GM19025 (cell line): ENCODE results near the gene VSNL1.
A peak's percentile ranks its signal among the peaks of the same experiment; 100 is the strongest.

Experiments used
- ATAC-seq: cut with Tn5 transposase; IDR thresholded peaks from one replicate; pipeline ENCODE4 v1.9.1; 2021; ENCODE audit warnings: mild to moderate bottlenecking, low read depth, moderate library complexity; ENCODE audit not compliant: unreplicated experiment

VSNL1 gene

GRCh38 chr2:17540093-17540812, at the start of gene VSNL1:
Gene VSNL1 (plus strand): TSS chr2:17540696. CDS start chr2:17592075, 51,379 bp downstream.
- ATAC-seq = no peak

- no peak for ATAC-seq
These were observed 44.9 kb upstream of the VSNL1 start for GRCh38 chr2:17495590-17495989.

- no peak for ATAC-seq
These were observed 42.8 kb upstream of the VSNL1 start for GRCh38 chr2:17497718-17498117.

- ATAC-seq = no peak
These were observed 33.5 kb upstream of the VSNL1 start for GRCh38 chr2:17506736-17507616.

- no peak for ATAC-seq
These were observed 24.8 kb upstream of the VSNL1 start for GRCh38 chr2:17515652-17516051.

GRCh38 chr2:17517481-17518211, 22.9 kb upstream of the VSNL1 start:
- ATAC-seq = peak; percentile 14

GRCh38 chr2:17518212-17519154, 22.0 kb upstream of the VSNL1 start, which contains the start of gene RAD51AP2:
Gene RAD51AP2 (minus strand): TSS chr2:17518440. CDS start chr2:17518415, 25 bp downstream.
- ATAC-seq = peak; percentile 82

- no peak for ATAC-seq
These were observed 21.0 kb upstream of the VSNL1 start for GRCh38 chr2:17519486-17519885.

GRCh38 chr2:17520761-17521160, 19.7 kb upstream of the VSNL1 start:
- ATAC-seq = peak; percentile 31

GRCh38 chr2:17521621-17522020, 18.9 kb upstream of the VSNL1 start:
- no peak for ATAC-seq

GRCh38 chr2:17522303-17522702, 18.2 kb upstream of the VSNL1 start:
- ATAC-seq = no peak

GRCh38 chr2:17529771-17530170, 10.7 kb upstream of the VSNL1 start:
- no peak for ATAC-seq

- ATAC-seq = no peak
These were observed 7.0 kb upstream of the VSNL1 start for GRCh38 chr2:17533546-17533945.

- no peak for ATAC-seq
These were observed 4.1 kb upstream of the VSNL1 start for GRCh38 chr2:17536416-17536815.

GRCh38 chr2:17538022-17538843, 2.3 kb upstream of the VSNL1 start:
- ATAC-seq = peak; percentile 34

- peak; percentile 52 for ATAC-seq
These were observed 1.5 kb upstream of the VSNL1 start for GRCh38 chr2:17538844-17539554.

GRCh38 chr2:17539611-17540092, 844 bp upstream of the VSNL1 start:
- no peak for ATAC-seq
